H9 (cell line): ENCODE measurements around the gene CCSER1. TPM values are rescaled to one million over a fixed set of nuclear protein-coding genes. Genes with fewer than 3 reads are reported as not detected.

Experiments
- DNase-seq: peaks from one replicate; pipeline ENCODE4 v3.0.0-alpha.2; 2017
- H2AFZ ChIP-seq: one replicate; pipeline ENCODE4 v1.6.1; 2013; ENCODE audit warnings: mild to moderate bottlenecking, low read length, control low read depth, moderate library complexity
- H2AK5ac ChIP-seq: 2 replicates; pipeline ENCODE4 v1.6.1; 2013; ENCODE audit warnings: low read length, control low read depth, mixed read lengths; ENCODE audit not compliant: insufficient read length
- H2BK120ac ChIP-seq: one replicate; pipeline ENCODE4 v1.6.1; 2013; ENCODE audit warnings: low read depth, mild to moderate bottlenecking, low read length, control low read depth, inconsistent platforms; ENCODE audit not compliant: poor library complexity, severe bottlenecking
- H2BK12ac ChIP-seq: 2 replicates; pipeline ENCODE4 v1.6.1; 2013; ENCODE audit warnings: low read length, control low read depth, mixed read lengths, low read depth; ENCODE audit not compliant: insufficient read length
- H2BK15ac ChIP-seq: 2 replicates; pipeline ENCODE4 v1.6.1; 2013; ENCODE audit warnings: low read depth, low read length, control low read depth
- H2BK20ac ChIP-seq: one replicate; pipeline ENCODE4 v1.6.1; 2013; ENCODE audit warnings: low read depth, mild to moderate bottlenecking, low read length, control low read depth, inconsistent platforms; ENCODE audit not compliant: poor library complexity, severe bottlenecking
- H2BK5ac ChIP-seq: 2 replicates; pipeline ENCODE4 v1.6.1; 2013; ENCODE audit warnings: low read length, control low read depth, mixed read lengths; ENCODE audit not compliant: insufficient read length
- H3K14ac ChIP-seq: 2 replicates; pipeline ENCODE4 v1.6.1; 2013; ENCODE audit warnings: low read length, control low read depth; ENCODE audit not compliant: insufficient read depth
- H3K18ac ChIP-seq: 2 replicates; pipeline ENCODE4 v1.6.1; 2013; ENCODE audit warnings: low read depth, mild to moderate bottlenecking, mixed read lengths, low read length, control low read depth; ENCODE audit not compliant: insufficient read length
- H3K23ac ChIP-seq: 2 replicates; pipeline ENCODE4 v1.6.1; 2013; ENCODE audit warnings: low read length, control low read depth, mixed read lengths, low read depth; ENCODE audit not compliant: insufficient read length
- H3K23me2 ChIP-seq: 2 replicates; pipeline ENCODE4 v1.6.1; 2013; ENCODE audit warnings: low read depth, mild to moderate bottlenecking, mixed read lengths, low read length, control low read depth; ENCODE audit not compliant: insufficient read length, poor library complexity, severe bottlenecking
- H3K27ac ChIP-seq: 2 replicates; pipeline ENCODE4 v1.5.1; 2013; ENCODE audit warnings: low read length, control low read depth, mixed read lengths, low read depth; ENCODE audit not compliant: insufficient read length
- H3K27me3 ChIP-seq: 2 replicates; pipeline ENCODE4 v1.6.1; 2013; ENCODE audit warnings: low read length, control low read depth, inconsistent platforms; ENCODE audit not compliant: insufficient read depth
- H3K4ac ChIP-seq: 2 replicates; pipeline ENCODE4 v1.6.1; 2013; ENCODE audit warnings: low read depth, mild to moderate bottlenecking, control low read depth, inconsistent platforms, low read length, moderate library complexity
- H3K4me1 ChIP-seq: 2 replicates; pipeline ENCODE4 v1.6.1; 2013; ENCODE audit warnings: low read length, control low read depth, inconsistent platforms; ENCODE audit not compliant: insufficient read depth
- H3K4me2 ChIP-seq: 2 replicates; pipeline ENCODE4 v1.6.1; 2013; ENCODE audit warnings: low read length, control low read depth, mixed read lengths; ENCODE audit not compliant: insufficient read length, insufficient read depth
- H3K56ac ChIP-seq: 2 replicates; pipeline ENCODE4 v1.6.1; 2013; ENCODE audit warnings: low read depth, mild to moderate bottlenecking, mixed read lengths, low read length, control low read depth; ENCODE audit not compliant: insufficient read length
- H3K79me1 ChIP-seq: 2 replicates; pipeline ENCODE4 v1.6.1; 2013; ENCODE audit warnings: low read depth, mild to moderate bottlenecking, moderate library complexity, low read length, control low read depth, inconsistent platforms; ENCODE audit not compliant: insufficient read depth, poor library complexity, severe bottlenecking
- H3K79me2 ChIP-seq: 2 replicates; pipeline ENCODE4 v1.6.1; 2013; ENCODE audit warnings: low read length, control low read depth, inconsistent platforms; ENCODE audit not compliant: insufficient read depth
- H3K9ac ChIP-seq: 2 replicates; pipeline ENCODE4 v1.6.1; 2013; ENCODE audit warnings: low read length, control low read depth, mixed read lengths; ENCODE audit not compliant: insufficient read length; ENCODE audit errors: extremely low read depth
- H3K9me3 ChIP-seq: one replicate; pipeline ENCODE4 v1.6.1; 2013; ENCODE audit warnings: low read depth, low read length, inconsistent platforms; ENCODE audit not compliant: control insufficient read depth
- H3T11ph ChIP-seq: one replicate; pipeline ENCODE4 v1.6.1; 2013; ENCODE audit warnings: mild to moderate bottlenecking, low read length, control low read depth, inconsistent platforms
- H4K20me1 ChIP-seq: one replicate; pipeline ENCODE4 v1.6.1; 2013; ENCODE audit not compliant: control insufficient read depth, insufficient read length, insufficient read depth
- H4K5ac ChIP-seq: 2 replicates; pipeline ENCODE4 v1.6.1; 2013; ENCODE audit warnings: low read depth, mild to moderate bottlenecking, mixed read lengths, low read length, control low read depth; ENCODE audit not compliant: insufficient read length
- H4K8ac ChIP-seq: replicated peaks from 2 replicates; pipeline ENCODE4 v1.6.1; 2013; ENCODE audit warnings: low read length, control low read depth, mixed read lengths, low read depth; ENCODE audit not compliant: insufficient read length
- H4K91ac ChIP-seq: 2 replicates; pipeline ENCODE4 v1.6.1; 2013; ENCODE audit warnings: low read depth, mild to moderate bottlenecking, moderate library complexity, mixed read lengths, low read length, control low read depth; ENCODE audit not compliant: insufficient read length
- H3K27ac Mint-ChIP-seq, 3 experiments: 2 replicates in 2 of 3; 3 replicates in 1 of 3; pipeline ENCODE4 v1.8.0; 2020 to 2021; ENCODE audit warnings: mixed read lengths in 3 of 3, mild to moderate bottlenecking in 1 of 3, moderate library complexity in 1 of 3
- H3K27me3 Mint-ChIP-seq: 2 replicates; pipeline ENCODE4 v1.8.0; 2021; ENCODE audit warnings: low read depth, mild to moderate bottlenecking, moderate library complexity, mixed read lengths
- H3K36me3 Mint-ChIP-seq, 3 experiments: 2 replicates in 2 of 3; 3 replicates in 1 of 3; pipeline ENCODE4 v1.8.0; 2020 to 2021; ENCODE audit warnings: low read depth in 3 of 3, mixed read lengths in 3 of 3; ENCODE audit not compliant: insufficient read depth in 1 of 3
- H3K4me1 Mint-ChIP-seq, 2 experiments: 2 replicates each; pipeline ENCODE4 v1.8.0; 2020; ENCODE audit warnings: mixed read lengths in 2 of 2
- H3K4me3 Mint-ChIP-seq, 2 experiments: 2 replicates in 1 of 2; 3 replicates in 1 of 2; pipeline ENCODE4 v1.8.0; 2020 to 2021; ENCODE audit warnings: mild to moderate bottlenecking in 2 of 2, mixed read lengths in 2 of 2, moderate library complexity in 1 of 2
- H3K9me3 Mint-ChIP-seq, 2 experiments: 2 replicates in 1 of 2; 3 replicates in 1 of 2; pipeline ENCODE4 v1.8.0; 2020; ENCODE audit warnings: mild to moderate bottlenecking in 2 of 2, mixed read lengths in 2 of 2, moderate library complexity in 1 of 2
- total RNA-seq: library from RNA; stranded (reverse); gene quantifications from 2 replicates; pipeline ENCODE4 v1.2.1, GENCODE V29; 2021
- TF ChIP-seq, protein P1 (sequence below): fragments of 200-600 bp; sonication (generic); conservative IDR thresholded peaks from 3 replicates; pipeline ENCODE4 v1.8.0; 2021; ENCODE audit warnings: antibody characterized with exemption, mild to moderate bottlenecking

Gene CCSER1
- total RNA-seq, 1 experiment from 2014 or later, result 0.37 TPM

DNA sequence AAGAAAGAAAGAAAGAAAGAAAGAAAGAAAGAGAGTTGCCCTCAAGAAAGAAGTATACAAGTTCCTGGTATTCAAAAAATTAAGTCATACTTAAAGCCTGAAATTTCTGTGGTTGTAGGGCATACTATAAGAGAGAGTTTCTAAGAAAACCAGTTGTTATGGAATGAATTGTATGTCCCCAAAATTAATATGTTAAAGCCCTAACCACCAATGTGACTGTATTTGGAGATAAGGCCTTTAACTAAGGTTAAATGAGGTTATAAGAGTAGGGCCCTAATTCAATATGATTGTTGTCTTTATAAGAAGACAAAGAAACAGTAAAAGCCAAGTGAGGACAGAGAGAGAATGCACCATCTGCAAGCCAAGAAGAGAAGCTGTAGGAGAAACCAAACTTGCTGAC lies 521.1 kb downstream of the CCSER1 start:
- Histone ChIP-seq H3K9me3 (no peaks in the 10 kb centered on the region), H3K23ac (no peak overlapping the region), H3K56ac (no peak overlapping the region), H3K27me3 (no peaks in the 10 kb centered on the region), H4K20me1 (no peaks in the 10 kb centered on the region), H4K8ac (no peak overlapping the region), H3T11ph (no peak overlapping the region), H2AK5ac (no peak overlapping the region), H3K4ac (no peak overlapping the region), H2BK120ac (no peak overlapping the region), H3K27ac (no peak overlapping the region), H3K23me2 (no peaks in the 10 kb centered on the region), H2AFZ (no peak overlapping the region), H3K4me1 (no peaks in the 10 kb centered on the region), H3K18ac (no peak overlapping the region), H2BK5ac (no peak overlapping the region), H2BK20ac (no peak overlapping the region), H3K79me1 (no peaks in the 10 kb centered on the region), H2BK12ac (no peak overlapping the region), H2BK15ac (no peak overlapping the region), H3K9ac (no peak overlapping the region), H3K79me2 (no peaks in the 10 kb centered on the region), H3K4me2 (no peak overlapping the region), H4K91ac (no peak overlapping the region), H3K14ac (no peak overlapping the region), H4K5ac (no peak overlapping the region)
- peaks cover 0 to 2% of the 10 kb centered on the region in 2 experiments; a peak in 1 of 5 replicates for H3K9me3 Mint-ChIP-seq
- H3K36me3 Mint-ChIP-seq, result no peaks in the 10 kb centered on the region; a peak in 1 of 7 replicates
- H3K4me3 Mint-ChIP-seq, result no peak overlapping the region
- TF ChIP-seq, protein P1, sequence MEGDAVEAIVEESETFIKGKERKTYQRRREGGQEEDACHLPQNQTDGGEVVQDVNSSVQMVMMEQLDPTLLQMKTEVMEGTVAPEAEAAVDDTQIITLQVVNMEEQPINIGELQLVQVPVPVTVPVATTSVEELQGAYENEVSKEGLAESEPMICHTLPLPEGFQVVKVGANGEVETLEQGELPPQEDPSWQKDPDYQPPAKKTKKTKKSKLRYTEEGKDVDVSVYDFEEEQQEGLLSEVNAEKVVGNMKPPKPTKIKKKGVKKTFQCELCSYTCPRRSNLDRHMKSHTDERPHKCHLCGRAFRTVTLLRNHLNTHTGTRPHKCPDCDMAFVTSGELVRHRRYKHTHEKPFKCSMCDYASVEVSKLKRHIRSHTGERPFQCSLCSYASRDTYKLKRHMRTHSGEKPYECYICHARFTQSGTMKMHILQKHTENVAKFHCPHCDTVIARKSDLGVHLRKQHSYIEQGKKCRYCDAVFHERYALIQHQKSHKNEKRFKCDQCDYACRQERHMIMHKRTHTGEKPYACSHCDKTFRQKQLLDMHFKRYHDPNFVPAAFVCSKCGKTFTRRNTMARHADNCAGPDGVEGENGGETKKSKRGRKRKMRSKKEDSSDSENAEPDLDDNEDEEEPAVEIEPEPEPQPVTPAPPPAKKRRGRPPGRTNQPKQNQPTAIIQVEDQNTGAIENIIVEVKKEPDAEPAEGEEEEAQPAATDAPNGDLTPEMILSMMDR, result no peak
- H3K27ac Mint-ChIP-seq, result no peak overlapping the region
- no peak for DNase-seq
- H3K4me1 Mint-ChIP-seq, result no peaks in the 10 kb centered on the region
- H3K27me3 Mint-ChIP-seq, result no peaks in the 10 kb centered on the region
